Activated T-cell treated with anti-CD3 and anti-CD28 coated beads for 24 hours (primary cell): ENCODE measurements around the gene ABCC10.
"Not testable (repeated sequence)": the region's sequence is repeated elsewhere in the genome, so short reads cannot be mapped to it uniquely, and the experiment has no call there.

ENCODE experiments used
- DNase-seq: peaks from one replicate; pipeline ENCODE4 v3.0.0-alpha.2; 2020; ENCODE audit warnings: low read depth

The ABCC10 gene

GRCh38 chr6:43496370-43497128 lies 69.2 kb downstream of the ABCC10 start:
- no peak for DNase-seq

GRCh38 chr6:43497129-43497396 lies 69.7 kb downstream of the ABCC10 start:
- no peak for DNase-seq

GRCh38 chr6:43497689-43498088 lies 70.3 kb downstream of the ABCC10 start:
- DNase-seq, result no peak

GRCh38 chr6:43498291-43498690 lies 71.0 kb downstream of the ABCC10 start:
- DNase-seq, result not testable (repeated sequence)

GRCh38 chr6:43499028-43499815 lies 71.9 kb downstream of the ABCC10 start:
- no peak for DNase-seq
